Chondrocyte (in vitro differentiated cells): ENCODE data around the gene CLDN6. TPM values are rescaled to one million over a fixed set of nuclear protein-coding genes. Genes with fewer than 3 reads are reported as not detected.

ENCODE experiments used
- DNase-seq: peaks from one replicate; pipeline ENCODE4 v3.0.0; 2021; ENCODE audit warnings: mixed read lengths, low spot score
- H3K27ac Mint-ChIP-seq: one replicate; pipeline ENCODE4 v1.8.0; 2021; ENCODE audit warnings: mild to moderate bottlenecking, moderate library complexity, mixed read lengths; ENCODE audit not compliant: unreplicated experiment
- H3K27me3 Mint-ChIP-seq: 2 replicates; pipeline ENCODE4 v1.8.0; 2021; ENCODE audit warnings: low read depth, mixed read lengths
- H3K36me3 Mint-ChIP-seq: 2 replicates; pipeline ENCODE4 v1.8.0; 2021; ENCODE audit warnings: low read depth, mixed read lengths
- H3K4me1 Mint-ChIP-seq: 2 replicates; pipeline ENCODE4 v1.8.0; 2021; ENCODE audit warnings: low read depth, mild to moderate bottlenecking, mixed read lengths
- H3K4me3 Mint-ChIP-seq: one replicate; pipeline ENCODE4 v1.8.0; 2021; ENCODE audit warnings: mild to moderate bottlenecking, moderate library complexity, mixed read lengths; ENCODE audit not compliant: unreplicated experiment
- H3K9me3 Mint-ChIP-seq: 2 replicates; pipeline ENCODE4 v1.8.0; 2021; ENCODE audit warnings: low read depth, mixed read lengths
- CTCF ChIP-seq: fragments of 200-600 bp; sonication (generic); IDR thresholded peaks from 2 replicates; pipeline ENCODE4 v1.5.0; 2021; ENCODE audit warnings: antibody characterized with exemption, mild to moderate bottlenecking, moderate library complexity
- total RNA-seq: library from RNA; stranded (reverse); gene quantifications from 3 replicates; pipeline ENCODE4 v1.2.1, GENCODE V29; 2021

CLDN6 gene
- total RNA-seq, 1 donor from 2014 or later, result 0.27 TPM

DNA sequence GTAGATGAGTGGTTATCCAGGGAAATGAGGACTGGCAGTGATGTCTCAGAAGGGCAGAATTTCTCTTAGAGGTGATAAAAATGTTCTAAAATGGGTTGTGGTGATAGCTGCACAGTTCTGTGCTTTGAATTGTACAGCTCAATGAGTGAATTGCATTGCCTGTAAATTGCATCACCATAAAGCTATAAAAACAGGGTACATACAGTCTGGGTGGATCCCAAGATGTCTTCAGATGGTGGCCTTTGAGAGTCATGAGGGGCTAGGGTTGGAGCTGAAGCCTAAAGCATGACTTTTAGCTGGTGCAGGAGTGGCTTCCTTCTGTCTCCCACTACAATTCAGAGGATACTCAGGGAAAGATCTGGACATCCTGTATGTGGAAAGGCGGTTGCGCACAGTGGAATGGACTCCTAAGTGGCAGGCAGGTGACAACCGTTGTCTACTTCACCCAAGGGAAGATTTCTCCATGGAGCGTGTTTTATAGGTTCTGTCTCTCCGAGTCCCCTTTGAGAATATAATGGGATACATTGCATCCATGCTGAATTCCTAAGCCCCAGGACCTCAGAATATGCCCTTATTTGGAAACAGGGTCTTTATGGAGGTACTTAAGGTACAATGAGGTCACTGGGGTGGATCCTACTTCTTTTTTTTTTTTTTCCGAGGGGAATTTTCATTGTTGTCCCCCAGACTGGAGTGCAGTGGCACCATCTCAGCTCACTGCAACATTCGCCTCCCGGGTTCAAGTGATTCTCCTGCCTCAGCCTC, 45.8 kb upstream of the CLDN6 start:
- Mint-ChIP-seq H3K9me3 (no peaks in the 10 kb centered on the region), H3K36me3 (no peaks in the 10 kb centered on the region), H3K4me1 (peaks cover 22% of the 10 kb centered on the region), H3K4me3 (no peak overlapping the region), H3K27me3 (no peaks in the 10 kb centered on the region), H3K27ac (peak overlapping the region; percentile 18)
- DNase-seq, result no peak
- TF ChIP-seq CTCF, result no peak

DNA sequence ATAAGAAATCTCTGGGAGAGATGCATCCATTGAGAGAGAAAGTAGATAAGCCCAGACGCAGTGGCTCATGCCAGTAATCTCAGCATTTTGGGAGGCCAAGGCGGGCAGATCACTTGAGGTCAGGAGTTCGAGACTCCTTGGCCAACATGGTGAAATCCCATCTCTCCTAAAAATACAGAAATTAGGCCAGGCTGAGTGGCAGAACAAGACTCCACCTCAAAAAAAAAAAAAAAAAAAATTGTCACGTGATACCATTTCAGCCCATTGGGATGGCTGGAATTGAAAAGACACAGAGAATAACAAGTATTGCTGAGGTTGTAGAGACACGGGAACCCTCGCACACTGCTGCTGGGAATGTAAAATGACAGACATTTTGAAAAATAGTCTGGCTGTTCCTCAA, 44.6 kb upstream of the CLDN6 start:
- no peak for TF ChIP-seq CTCF
- Mint-ChIP-seq H3K4me3 (no peak overlapping the region), H3K27me3 (no peaks in the 10 kb centered on the region)

DNA sequence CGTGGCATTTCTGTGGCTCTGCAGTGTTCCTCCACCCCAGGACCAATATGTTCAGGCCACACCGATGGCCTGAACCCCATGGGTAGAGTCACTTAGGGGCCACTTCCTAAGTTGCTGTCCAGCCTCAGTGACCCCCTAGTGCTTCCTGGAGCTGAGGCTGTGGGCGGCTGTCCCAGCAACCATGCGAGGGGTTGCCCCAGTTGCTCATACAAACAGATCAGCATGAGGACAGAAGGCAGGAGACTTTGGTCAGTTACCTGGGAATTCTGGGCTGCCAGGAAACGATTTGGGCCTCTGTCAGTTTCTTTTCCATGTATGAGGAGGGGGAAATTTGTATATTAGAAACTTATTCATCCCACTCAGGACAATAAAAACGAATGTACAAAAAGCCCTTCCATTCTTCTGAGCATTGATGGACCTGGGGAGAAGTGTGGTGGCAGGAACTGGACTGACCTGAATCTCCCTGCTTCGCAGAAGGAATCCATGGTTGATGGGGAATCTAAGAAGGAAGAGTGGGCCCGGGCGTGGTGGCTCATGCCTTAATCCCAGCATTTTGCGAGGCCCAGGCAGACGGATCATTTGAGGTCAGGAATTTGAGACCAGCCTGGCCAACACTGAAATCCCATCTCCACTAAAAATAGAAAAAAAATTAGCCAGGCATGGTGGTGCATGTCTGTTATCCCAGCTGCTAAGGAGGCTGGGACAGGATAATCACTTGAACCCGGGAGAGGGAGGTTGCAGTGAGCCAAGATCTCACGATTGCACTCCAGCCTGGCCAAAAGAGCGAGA, 42.5 kb upstream of the CLDN6 start:
- Mint-ChIP-seq H3K36me3 (no peaks in the 10 kb centered on the region), H3K4me3 (no peak overlapping the region), H3K27me3 (no peaks in the 10 kb centered on the region), H3K27ac (no peak overlapping the region), H3K4me1 (peaks cover 21% of the 10 kb centered on the region), H3K9me3 (no peaks in the 10 kb centered on the region)
- no peak for TF ChIP-seq CTCF
- DNase-seq, result no peak

More for the DNA sequence above, 44.6 kb upstream of the CLDN6 start:
- Mint-ChIP-seq H3K36me3 (no peaks in the 10 kb centered on the region), H3K4me1 (peaks cover 25% of the 10 kb centered on the region), H3K9me3 (no peaks in the 10 kb centered on the region), H3K27ac (no peak overlapping the region)
- DNase-seq, result no peak

DNA sequence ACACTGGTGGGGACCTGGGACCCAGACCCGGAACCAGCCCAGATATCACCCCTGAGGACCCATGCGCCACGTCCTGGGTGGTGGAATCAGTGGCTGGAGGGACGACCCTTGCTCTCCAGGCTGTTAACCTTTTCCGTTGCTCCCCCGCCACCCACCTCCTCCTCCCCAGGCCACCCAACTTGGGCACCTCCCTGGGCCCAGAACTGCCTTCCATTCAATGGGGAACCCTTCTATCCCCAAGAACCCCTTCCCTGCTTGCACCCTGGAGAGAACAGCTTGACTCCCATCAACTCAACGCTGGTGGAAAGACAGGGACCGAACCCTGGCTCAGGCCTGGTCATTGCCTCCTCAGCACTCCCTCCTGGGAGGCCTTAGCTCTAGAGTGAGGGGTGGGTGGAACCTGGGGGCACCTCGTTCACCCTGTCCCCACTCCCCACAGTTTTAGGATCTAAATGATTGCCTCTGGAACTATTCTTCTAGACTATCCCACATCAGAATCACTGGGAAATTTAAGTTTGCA, 41.8 kb upstream of the CLDN6 start:
- H3K27ac Mint-ChIP-seq, result peak overlapping the region; percentile 66
- H3K27me3 Mint-ChIP-seq, result no peaks in the 10 kb centered on the region
- H3K9me3 Mint-ChIP-seq, result no peaks in the 10 kb centered on the region
- TF ChIP-seq CTCF, result no peak
- peaks cover 14% of the 10 kb centered on the region for H3K4me1 Mint-ChIP-seq
- H3K36me3 Mint-ChIP-seq, result peaks cover 1% of the 10 kb centered on the region
- no peak for DNase-seq
- peak overlapping the region; percentile 83 for H3K4me3 Mint-ChIP-seq

DNA sequence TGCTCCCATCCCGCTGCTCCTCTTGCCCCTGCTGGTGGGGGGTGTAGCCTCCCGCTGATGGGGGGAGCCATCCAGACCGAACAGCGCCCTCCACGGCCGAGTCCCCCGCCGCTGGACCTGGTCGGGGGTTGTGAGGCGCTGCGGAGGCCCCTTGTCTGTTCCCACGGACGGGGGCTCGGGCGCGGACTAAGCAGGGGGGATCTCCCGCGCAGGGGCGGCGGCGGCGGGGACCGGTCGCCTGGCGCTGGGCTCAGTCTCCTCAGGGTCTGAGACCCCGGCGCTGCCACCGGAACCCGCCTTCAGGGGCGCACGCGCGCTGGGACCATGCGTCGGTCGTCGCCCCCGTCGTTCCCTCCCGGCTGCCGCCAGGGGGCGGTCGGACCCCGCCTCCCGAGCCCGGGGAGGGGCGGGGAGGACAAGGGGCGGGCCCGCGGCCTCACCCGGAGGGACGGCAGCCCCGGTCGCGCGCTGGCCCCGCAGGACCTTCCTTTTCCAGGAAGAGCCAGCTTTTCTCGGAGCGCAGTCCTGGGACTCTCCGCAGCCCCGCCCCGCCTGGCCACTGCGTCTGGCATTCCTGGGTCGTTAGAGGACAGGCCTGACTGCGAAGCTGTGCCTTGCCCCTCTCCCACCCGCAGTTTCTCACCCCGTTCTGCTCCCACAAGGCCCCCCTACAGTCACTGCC, 41.2 kb upstream of the CLDN6 start:
- peak; percentile 90 for TF ChIP-seq CTCF
- H3K4me3 Mint-ChIP-seq, result peak overlapping the region; percentile 83
- H3K27ac Mint-ChIP-seq, result peak overlapping the region; percentile 66
- no peak for DNase-seq
- H3K27me3 Mint-ChIP-seq, result no peaks in the 10 kb centered on the region
- no peaks in the 10 kb centered on the region for H3K9me3 Mint-ChIP-seq
- H3K4me1 Mint-ChIP-seq, result peaks cover 14% of the 10 kb centered on the region
- H3K36me3 Mint-ChIP-seq, result peaks cover 3% of the 10 kb centered on the region
